Measurements from ENCODE around the gene GRHL1. TPM values are rescaled to one million over a fixed set of nuclear protein-coding genes. Genes with fewer than 3 reads are reported as not detected.

The GRHL1 gene
- polyA plus RNA-seq, 1 donor (not counting 4 experiments of a cell fraction or from before 2014, with no cell fraction given), result 7.8 TPM

DNA sequence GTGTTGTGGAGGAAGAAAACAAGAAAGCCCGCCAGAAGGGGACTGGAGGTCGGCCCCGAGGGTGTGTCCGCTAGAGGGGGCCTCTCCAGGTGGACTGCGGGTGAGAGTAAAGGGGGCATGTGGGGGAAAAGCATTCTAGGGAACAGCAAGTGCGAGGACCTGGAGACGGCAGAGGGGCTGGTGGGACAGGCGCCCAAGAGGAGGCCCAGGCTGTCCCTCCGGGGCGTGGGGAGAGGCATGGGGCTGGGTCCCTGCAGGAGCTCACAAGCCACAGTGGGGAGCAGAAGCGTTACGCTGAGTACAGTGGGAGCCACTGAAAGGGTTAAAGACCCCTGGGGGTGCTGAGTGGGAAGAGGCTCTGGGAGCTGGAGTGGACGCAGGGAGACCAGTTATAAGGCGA lies 90.2 kb downstream of the GRHL1 start:
- no peaks in the 10 kb centered on the region for H4K20me1 ChIP-seq (ENCODE audit: control insufficient read depth, extremely low read depth, insufficient read depth, low read length)
- no peak overlapping the region for H2AFZ ChIP-seq (ENCODE audit: control insufficient read depth, low read length)
- DNase-seq (ENCODE audit: low read depth, low spot score), result no peak
- no peak overlapping the region for H3K4me3 ChIP-seq (ENCODE audit: control insufficient read depth in 2 of 3, extremely low read depth in 1 of 3, insufficient read depth in 2 of 3, low read depth in 1 of 3, low read length in 3 of 3)
- H3K9me3 ChIP-seq (ENCODE audit: control insufficient read depth, low read depth, low read length), result no peaks in the 10 kb centered on the region
- no peaks in the 10 kb centered on the region for H3K79me2 ChIP-seq (ENCODE audit: control insufficient read depth, insufficient read depth, low read length)
- H3K36me3 ChIP-seq (ENCODE audit: control insufficient read depth in 2 of 2, extremely low read depth in 1 of 2, insufficient read depth in 2 of 2, low read length in 2 of 2), result no peaks in the 10 kb centered on the region
- no peak overlapping the region for H3K9ac ChIP-seq (ENCODE audit: control insufficient read depth, extremely low read depth, insufficient read depth, low read length)
- no peak overlapping the region for H3K27ac ChIP-seq (ENCODE audit: control insufficient read depth, insufficient read depth, low read length)
- peaks cover 19% of the 10 kb centered on the region for H3K4me1 ChIP-seq (ENCODE audit: control insufficient read depth, extremely low read depth, insufficient read depth, low read length)
- peaks cover 10% of the 10 kb centered on the region for H3K27me3 ChIP-seq (ENCODE audit: control insufficient read depth, extremely low read depth, insufficient read depth, low read length)
- FAIRE-seq, result no peak
- H3K9me1 ChIP-seq (ENCODE audit: control insufficient read depth, extremely low read depth, insufficient read depth, low read length), result no peaks in the 10 kb centered on the region
- no peak overlapping the region for H3K4me2 ChIP-seq (ENCODE audit: control insufficient read depth, extremely low read depth, insufficient read depth, low read depth, low read length)
- TF ChIP-seq, protein P1, sequence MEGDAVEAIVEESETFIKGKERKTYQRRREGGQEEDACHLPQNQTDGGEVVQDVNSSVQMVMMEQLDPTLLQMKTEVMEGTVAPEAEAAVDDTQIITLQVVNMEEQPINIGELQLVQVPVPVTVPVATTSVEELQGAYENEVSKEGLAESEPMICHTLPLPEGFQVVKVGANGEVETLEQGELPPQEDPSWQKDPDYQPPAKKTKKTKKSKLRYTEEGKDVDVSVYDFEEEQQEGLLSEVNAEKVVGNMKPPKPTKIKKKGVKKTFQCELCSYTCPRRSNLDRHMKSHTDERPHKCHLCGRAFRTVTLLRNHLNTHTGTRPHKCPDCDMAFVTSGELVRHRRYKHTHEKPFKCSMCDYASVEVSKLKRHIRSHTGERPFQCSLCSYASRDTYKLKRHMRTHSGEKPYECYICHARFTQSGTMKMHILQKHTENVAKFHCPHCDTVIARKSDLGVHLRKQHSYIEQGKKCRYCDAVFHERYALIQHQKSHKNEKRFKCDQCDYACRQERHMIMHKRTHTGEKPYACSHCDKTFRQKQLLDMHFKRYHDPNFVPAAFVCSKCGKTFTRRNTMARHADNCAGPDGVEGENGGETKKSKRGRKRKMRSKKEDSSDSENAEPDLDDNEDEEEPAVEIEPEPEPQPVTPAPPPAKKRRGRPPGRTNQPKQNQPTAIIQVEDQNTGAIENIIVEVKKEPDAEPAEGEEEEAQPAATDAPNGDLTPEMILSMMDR (optimal IDR thresholded peaks at IDR 0.05 in 1 of 3, IDR thresholded peaks at IDR 0.05 in 1 of 3, conservative IDR thresholded peaks at IDR 0.05 in 1 of 3; ENCODE audit: extremely low read depth in 1 of 3, insufficient read depth in 2 of 3, low read length in 3 of 3), result no peak
- no peak for TF ChIP-seq EZH2 (IDR thresholded peaks at IDR 0.05; ENCODE audit: low read length)
- dilution Hi-C loops (cut with MboI; ENCODE audit: extremely low pct_ligation_motif_present, low sequenced_read_pairs), result loop anchor here (25.0 kb wide), 1 partner anchor 279 kb away; no protein-coding TSS in a partner anchor

DNA sequence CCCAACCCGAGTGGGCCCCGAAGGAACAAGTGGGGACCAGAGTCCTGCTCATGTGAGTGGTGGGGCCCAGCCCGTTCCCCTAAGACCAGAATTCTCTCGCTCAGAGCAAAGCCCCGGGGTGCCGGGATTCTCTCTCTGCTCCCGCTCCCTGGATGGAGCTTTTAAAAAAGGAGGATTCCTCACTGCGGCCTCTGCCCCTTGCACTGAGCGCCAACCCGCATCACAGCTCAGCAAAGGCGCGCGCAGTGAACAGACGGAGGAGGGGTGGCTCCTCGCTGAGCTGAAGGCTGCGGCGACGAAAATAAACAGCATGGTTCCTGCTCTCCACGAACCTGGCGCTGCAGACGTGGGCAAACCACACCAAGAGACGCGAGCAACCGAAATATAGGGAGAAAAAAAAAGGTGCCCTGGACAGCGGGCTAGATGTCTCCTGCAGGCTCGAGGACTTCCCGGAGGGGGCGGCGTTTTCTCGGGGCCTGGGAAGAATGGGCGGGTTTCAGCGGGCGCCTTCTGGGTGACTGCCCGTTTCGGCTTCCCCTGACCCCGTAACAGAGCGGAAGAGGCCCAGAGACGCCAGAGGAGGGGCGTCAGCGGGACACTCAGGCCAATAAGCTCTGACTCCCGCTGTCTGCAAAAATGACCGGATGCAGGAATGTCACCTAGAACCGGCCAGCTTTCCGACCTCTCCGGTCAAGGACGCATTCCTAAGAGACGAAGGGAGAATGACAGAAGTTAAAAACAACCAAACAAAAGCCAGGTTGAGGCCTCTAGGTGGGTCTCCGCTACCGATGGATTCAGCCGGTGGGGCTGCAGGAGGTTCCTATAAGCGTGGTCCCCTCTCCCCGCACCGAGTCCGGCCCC lies 91.0 kb downstream of the GRHL1 start:
- Histone ChIP-seq H2AFZ (ENCODE audit: control insufficient read depth, low read length) (peak overlapping the region; percentile 76), H3K4me2 (ENCODE audit: control insufficient read depth, extremely low read depth, insufficient read depth, low read depth, low read length) (peak overlapping the region; percentile 81), H3K9me3 (ENCODE audit: control insufficient read depth, low read depth, low read length) (no peaks in the 10 kb centered on the region), H3K4me3 (ENCODE audit: control insufficient read depth in 2 of 3, extremely low read depth in 1 of 3, insufficient read depth in 2 of 3, low read depth in 1 of 3, low read length in 3 of 3) (peak overlapping the region; percentile 13 to 51 (median 46)), H4K20me1 (ENCODE audit: control insufficient read depth, extremely low read depth, insufficient read depth, low read length) (no peaks in the 10 kb centered on the region), H3K9ac (ENCODE audit: control insufficient read depth, extremely low read depth, insufficient read depth, low read length) (peak overlapping the region; percentile 61), H3K27me3 (ENCODE audit: control insufficient read depth, extremely low read depth, insufficient read depth, low read length) (peaks cover 10% of the 10 kb centered on the region), H3K79me2 (ENCODE audit: control insufficient read depth, insufficient read depth, low read length) (no peaks in the 10 kb centered on the region), H3K4me1 (ENCODE audit: control insufficient read depth, extremely low read depth, insufficient read depth, low read length) (peaks cover 16% of the 10 kb centered on the region), H3K36me3 (ENCODE audit: control insufficient read depth in 2 of 2, extremely low read depth in 1 of 2, insufficient read depth in 2 of 2, low read length in 2 of 2) (no peaks in the 10 kb centered on the region), H3K27ac (ENCODE audit: control insufficient read depth, insufficient read depth, low read length) (no peak overlapping the region), H3K9me1 (ENCODE audit: control insufficient read depth, extremely low read depth, insufficient read depth, low read length) (no peaks in the 10 kb centered on the region)
- TF ChIP-seq, protein P1 (optimal IDR thresholded peaks at IDR 0.05 in 1 of 3, IDR thresholded peaks at IDR 0.05 in 1 of 3, conservative IDR thresholded peaks at IDR 0.05 in 1 of 3; ENCODE audit: extremely low read depth in 1 of 3, insufficient read depth in 2 of 3, low read length in 3 of 3), result no peak
- TF ChIP-seq EZH2 (IDR thresholded peaks at IDR 0.05; ENCODE audit: low read length), result no peak
- no peak for FAIRE-seq
- dilution Hi-C loops (cut with MboI; ENCODE audit: extremely low pct_ligation_motif_present, low sequenced_read_pairs), result loop anchor here (25.0 kb wide), 1 partner anchor 280 kb away; no protein-coding TSS in a partner anchor
- DNase-seq (ENCODE audit: low read depth, low spot score), result no peak
